ENCODE data around the gene VRTN. TPM values are rescaled to one million over a fixed set of nuclear protein-coding genes. Genes with fewer than 3 reads are reported as not detected.
"Not testable (repeated sequence)": the region's sequence is repeated elsewhere in the genome, so short reads cannot be mapped to it uniquely, and the experiment has no call there.

The VRTN gene
- total and polyA plus RNA-seq, 2 donors (not counting 1 experiment from before 2014, with no cell fraction given): not detected

DNA sequence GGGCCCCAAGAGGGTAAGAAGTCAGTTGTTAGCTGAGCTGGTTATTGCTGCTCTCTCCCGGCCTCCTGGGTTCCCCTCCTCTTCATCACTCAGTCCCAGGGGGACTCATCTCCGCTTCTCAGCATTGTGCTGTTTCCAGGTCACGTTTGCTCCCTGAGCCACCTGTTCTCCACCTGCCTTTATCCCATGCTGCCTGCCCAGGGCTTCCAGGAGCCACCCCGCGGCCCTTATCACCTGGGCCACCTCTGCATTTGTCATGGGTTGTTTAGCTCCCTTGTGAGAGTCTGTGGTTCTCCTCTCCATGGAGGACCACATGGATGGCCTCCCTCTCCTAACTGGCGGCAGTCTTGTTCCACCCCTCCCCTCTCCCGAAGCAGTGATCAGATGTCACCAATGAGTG, 41.7 kb downstream of the VRTN start:
- no peak overlapping the region for H3K9ac ChIP-seq (ENCODE audit: insufficient read depth, low read length)
- no peaks in the 10 kb centered on the region for H3K4me1 ChIP-seq (ENCODE audit: control insufficient read depth, extremely low read depth, insufficient read depth, low read length)
- H3K9me3 ChIP-seq (ENCODE audit: control insufficient read depth, insufficient read depth, low read depth, low read length): no peaks in the 10 kb centered on the region
- H4K20me1 ChIP-seq (ENCODE audit: control insufficient read depth, extremely low read depth, insufficient read depth, low read length): no peaks in the 10 kb centered on the region
- no peak overlapping the region for H3K4me2 ChIP-seq (ENCODE audit: extremely low read depth, insufficient read depth, low read length)
- peaks cover 11% of the 10 kb centered on the region for H3K27me3 ChIP-seq (ENCODE audit: control insufficient read depth, insufficient read depth, low read length)
- H3K27ac ChIP-seq (ENCODE audit: insufficient read depth, low read length): no peak overlapping the region
- no peaks in the 10 kb centered on the region for H3K79me2 ChIP-seq (ENCODE audit: control insufficient read depth, insufficient read depth, low read length)
- H3K36me3 ChIP-seq (ENCODE audit: control insufficient read depth, insufficient read depth, low read length): no peaks in the 10 kb centered on the region
- DNase-seq (ENCODE audit: low read depth in 2 of 2): no peak
- no peak overlapping the region for H2AFZ ChIP-seq (ENCODE audit: low read length)
- TF ChIP-seq, protein P1, sequence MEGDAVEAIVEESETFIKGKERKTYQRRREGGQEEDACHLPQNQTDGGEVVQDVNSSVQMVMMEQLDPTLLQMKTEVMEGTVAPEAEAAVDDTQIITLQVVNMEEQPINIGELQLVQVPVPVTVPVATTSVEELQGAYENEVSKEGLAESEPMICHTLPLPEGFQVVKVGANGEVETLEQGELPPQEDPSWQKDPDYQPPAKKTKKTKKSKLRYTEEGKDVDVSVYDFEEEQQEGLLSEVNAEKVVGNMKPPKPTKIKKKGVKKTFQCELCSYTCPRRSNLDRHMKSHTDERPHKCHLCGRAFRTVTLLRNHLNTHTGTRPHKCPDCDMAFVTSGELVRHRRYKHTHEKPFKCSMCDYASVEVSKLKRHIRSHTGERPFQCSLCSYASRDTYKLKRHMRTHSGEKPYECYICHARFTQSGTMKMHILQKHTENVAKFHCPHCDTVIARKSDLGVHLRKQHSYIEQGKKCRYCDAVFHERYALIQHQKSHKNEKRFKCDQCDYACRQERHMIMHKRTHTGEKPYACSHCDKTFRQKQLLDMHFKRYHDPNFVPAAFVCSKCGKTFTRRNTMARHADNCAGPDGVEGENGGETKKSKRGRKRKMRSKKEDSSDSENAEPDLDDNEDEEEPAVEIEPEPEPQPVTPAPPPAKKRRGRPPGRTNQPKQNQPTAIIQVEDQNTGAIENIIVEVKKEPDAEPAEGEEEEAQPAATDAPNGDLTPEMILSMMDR (conservative IDR thresholded peaks at IDR 0.05 in 1 of 2, IDR thresholded peaks at IDR 0.05 in 1 of 2; ENCODE audit: low read depth in 1 of 2, low read length in 2 of 2): no peak
- TF ChIP-seq EZH2 (IDR thresholded peaks at IDR 0.05; ENCODE audit: low read length, missing control alignments): no peak
- H3K4me3 ChIP-seq (replicated peaks in 1 of 4; ENCODE audit: control extremely low read depth in 1 of 4, insufficient read depth in 1 of 4, low read depth in 3 of 4, low read length in 4 of 4): no peak overlapping the region

DNA sequence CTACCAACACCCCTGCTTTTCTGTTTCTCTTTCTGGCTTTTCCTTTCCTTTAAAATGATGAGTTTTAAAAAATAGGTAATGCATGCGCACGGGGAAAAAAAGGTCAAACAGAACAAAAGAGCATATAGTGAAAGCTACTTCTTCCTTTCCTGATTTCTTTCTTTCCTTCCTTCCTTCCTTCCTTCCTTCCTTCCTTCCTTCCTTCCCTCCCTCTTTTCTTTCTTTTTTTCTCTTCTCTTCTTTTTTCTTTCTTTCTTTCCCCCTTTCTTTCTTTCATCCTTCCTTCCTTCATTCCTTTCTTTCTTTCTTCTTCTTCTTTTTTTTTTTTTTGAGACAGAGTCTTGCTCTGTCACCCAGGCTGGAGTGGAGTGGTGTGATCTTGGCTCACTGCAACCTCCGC, 42.2 kb downstream of the VRTN start:
- not testable (repeated sequence) for H3K4me2 ChIP-seq (ENCODE audit: extremely low read depth, insufficient read depth, low read length); H4K20me1 ChIP-seq (ENCODE audit: control insufficient read depth, extremely low read depth, insufficient read depth, low read length); H3K9ac ChIP-seq (ENCODE audit: insufficient read depth, low read length); H3K4me3 ChIP-seq (replicated peaks in 1 of 4; ENCODE audit: control extremely low read depth in 1 of 4, insufficient read depth in 1 of 4, low read depth in 3 of 4, low read length in 4 of 4); H3K36me3 ChIP-seq (ENCODE audit: control insufficient read depth, insufficient read depth, low read length); H3K9me3 ChIP-seq (ENCODE audit: control insufficient read depth, insufficient read depth, low read depth, low read length); H3K27ac ChIP-seq (ENCODE audit: insufficient read depth, low read length); H3K4me1 ChIP-seq (ENCODE audit: control insufficient read depth, extremely low read depth, insufficient read depth, low read length); H2AFZ ChIP-seq (ENCODE audit: low read length); H3K79me2 ChIP-seq (ENCODE audit: control insufficient read depth, insufficient read depth, low read length); DNase-seq (ENCODE audit: low read depth in 2 of 2)
- peaks cover 13% of the 10 kb centered on the region for H3K27me3 ChIP-seq (ENCODE audit: control insufficient read depth, insufficient read depth, low read length)

DNA sequence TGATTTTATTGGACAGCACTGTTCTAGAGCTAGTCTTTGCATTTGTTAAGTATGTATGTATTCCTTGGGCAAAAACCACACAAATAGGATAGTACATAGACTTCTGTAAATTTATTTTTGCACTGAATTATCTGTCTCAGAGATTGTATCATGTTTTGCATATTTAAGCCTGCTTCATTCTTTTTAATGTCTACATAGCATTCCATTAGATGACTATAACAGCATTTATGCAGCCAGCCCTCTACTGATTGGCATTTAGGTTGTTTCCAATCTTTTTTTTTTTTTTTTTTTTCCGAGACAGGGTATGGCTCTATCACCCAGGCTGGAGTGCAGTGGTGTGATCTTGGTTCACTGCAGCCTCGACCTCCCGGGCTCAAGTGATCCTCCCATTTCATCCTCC, 43.2 kb downstream of the VRTN start:
- DNase-seq (ENCODE audit: low read depth in 2 of 2): no peak
- no peaks in the 10 kb centered on the region for H3K9me3 ChIP-seq (ENCODE audit: control insufficient read depth, insufficient read depth, low read depth, low read length)

More for the DNA sequence above, 43.2 kb downstream of the VRTN start:
- H3K4me2 ChIP-seq (ENCODE audit: extremely low read depth, insufficient read depth, low read length): no peak overlapping the region
- H3K9ac ChIP-seq (ENCODE audit: insufficient read depth, low read length): no peak overlapping the region
- H4K20me1 ChIP-seq (ENCODE audit: control insufficient read depth, extremely low read depth, insufficient read depth, low read length): no peaks in the 10 kb centered on the region
- no peaks in the 10 kb centered on the region for H3K36me3 ChIP-seq (ENCODE audit: control insufficient read depth, insufficient read depth, low read length)
- no peak overlapping the region for H3K27ac ChIP-seq (ENCODE audit: insufficient read depth, low read length)
- no peak overlapping the region for H2AFZ ChIP-seq (ENCODE audit: low read length)
- H3K27me3 ChIP-seq (ENCODE audit: control insufficient read depth, insufficient read depth, low read length): peaks cover 14% of the 10 kb centered on the region
- H3K79me2 ChIP-seq (ENCODE audit: control insufficient read depth, insufficient read depth, low read length): no peaks in the 10 kb centered on the region
- no peak overlapping the region for H3K4me3 ChIP-seq (replicated peaks in 1 of 4; ENCODE audit: control extremely low read depth in 1 of 4, insufficient read depth in 1 of 4, low read depth in 3 of 4, low read length in 4 of 4)
- TF ChIP-seq, protein P1 (conservative IDR thresholded peaks at IDR 0.05 in 1 of 2, IDR thresholded peaks at IDR 0.05 in 1 of 2; ENCODE audit: low read depth in 1 of 2, low read length in 2 of 2): no peak
- TF ChIP-seq EZH2 (IDR thresholded peaks at IDR 0.05; ENCODE audit: low read length, missing control alignments): no peak
- H3K4me1 ChIP-seq (ENCODE audit: control insufficient read depth, extremely low read depth, insufficient read depth, low read length): no peaks in the 10 kb centered on the region
